ENCODE results near the gene CASZ1.

Gene CASZ1

DNA sequence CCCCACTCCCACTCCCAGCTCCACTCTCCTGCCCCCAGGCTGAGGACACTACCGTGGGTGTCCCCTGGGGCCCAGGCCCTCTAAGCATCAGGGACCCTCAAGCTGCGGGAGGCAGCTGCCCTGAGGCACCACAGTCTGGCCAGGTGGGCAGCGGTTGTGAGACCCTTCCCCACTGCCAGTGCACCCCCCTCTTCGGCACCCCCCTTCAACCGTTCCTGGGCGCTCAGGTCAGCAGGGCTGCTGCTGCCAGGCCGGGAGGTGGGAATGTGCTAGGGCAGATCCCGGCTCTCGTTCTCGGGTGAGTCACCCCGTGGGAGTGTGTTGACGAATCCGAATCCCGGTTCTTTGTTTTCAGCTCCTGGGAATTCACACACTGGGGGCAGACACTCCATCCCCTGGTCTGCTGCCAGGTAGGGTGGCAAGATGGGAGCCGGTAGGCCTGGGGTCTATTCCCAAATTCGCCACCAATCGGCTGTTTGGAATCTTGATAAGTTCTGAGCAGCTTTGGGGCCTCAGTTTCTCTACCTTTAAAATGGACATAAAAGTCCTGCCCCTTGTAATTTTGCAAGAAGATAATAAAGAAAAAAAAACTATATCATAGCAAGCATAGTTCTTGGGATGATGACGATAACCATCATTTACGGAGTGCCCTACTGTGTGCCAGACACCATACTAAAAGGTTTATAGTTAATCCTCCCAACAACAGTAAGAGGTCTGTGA lies 28.5 kb upstream of the CASZ1 start:
- H3K4me3 ChIP-seq (ENCODE audit: low read depth, low read length): no peak overlapping the region
- DNase-seq (ENCODE audit: low read depth): peak; percentile 6
- in situ Hi-C loops (cut with HindIII; ENCODE audit: low sequenced_read_pairs): loop anchor here (25.0 kb wide), 1 partner anchor 288 kb away; no protein-coding TSS in a partner anchor
- TF ChIP-seq, protein P1, sequence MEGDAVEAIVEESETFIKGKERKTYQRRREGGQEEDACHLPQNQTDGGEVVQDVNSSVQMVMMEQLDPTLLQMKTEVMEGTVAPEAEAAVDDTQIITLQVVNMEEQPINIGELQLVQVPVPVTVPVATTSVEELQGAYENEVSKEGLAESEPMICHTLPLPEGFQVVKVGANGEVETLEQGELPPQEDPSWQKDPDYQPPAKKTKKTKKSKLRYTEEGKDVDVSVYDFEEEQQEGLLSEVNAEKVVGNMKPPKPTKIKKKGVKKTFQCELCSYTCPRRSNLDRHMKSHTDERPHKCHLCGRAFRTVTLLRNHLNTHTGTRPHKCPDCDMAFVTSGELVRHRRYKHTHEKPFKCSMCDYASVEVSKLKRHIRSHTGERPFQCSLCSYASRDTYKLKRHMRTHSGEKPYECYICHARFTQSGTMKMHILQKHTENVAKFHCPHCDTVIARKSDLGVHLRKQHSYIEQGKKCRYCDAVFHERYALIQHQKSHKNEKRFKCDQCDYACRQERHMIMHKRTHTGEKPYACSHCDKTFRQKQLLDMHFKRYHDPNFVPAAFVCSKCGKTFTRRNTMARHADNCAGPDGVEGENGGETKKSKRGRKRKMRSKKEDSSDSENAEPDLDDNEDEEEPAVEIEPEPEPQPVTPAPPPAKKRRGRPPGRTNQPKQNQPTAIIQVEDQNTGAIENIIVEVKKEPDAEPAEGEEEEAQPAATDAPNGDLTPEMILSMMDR (IDR thresholded peaks at IDR 0.05; ENCODE audit: low read depth, low read length, missing control alignments): no peak

DNA sequence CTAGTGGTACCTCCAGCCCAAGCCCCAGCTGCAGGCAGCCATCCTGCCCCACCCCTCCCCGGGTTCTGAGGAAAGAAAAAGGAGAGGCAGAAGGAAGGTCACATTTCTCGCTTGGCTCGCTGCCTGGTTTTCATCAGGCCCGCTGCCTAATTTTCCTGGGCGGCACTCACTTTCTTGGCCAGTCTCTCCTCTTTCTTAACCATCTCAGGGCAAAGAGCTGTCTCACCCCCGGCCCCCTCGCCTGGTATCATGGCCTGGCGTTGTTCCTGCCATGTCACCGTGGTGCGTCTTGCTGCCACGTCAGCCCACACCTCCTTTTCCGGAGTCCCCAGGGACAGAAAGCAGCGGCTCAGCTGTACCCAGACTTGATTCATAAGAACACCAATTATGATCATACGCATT lies 26.6 kb upstream of the CASZ1 start:
- in situ Hi-C loops (cut with HindIII; ENCODE audit: low sequenced_read_pairs): no loop called here
- DNase-seq (ENCODE audit: low read depth): no peak
- TF ChIP-seq, protein P1 (IDR thresholded peaks at IDR 0.05; ENCODE audit: low read depth, low read length, missing control alignments): no peak
- H3K4me3 ChIP-seq (ENCODE audit: low read depth, low read length): no peak overlapping the region

DNA sequence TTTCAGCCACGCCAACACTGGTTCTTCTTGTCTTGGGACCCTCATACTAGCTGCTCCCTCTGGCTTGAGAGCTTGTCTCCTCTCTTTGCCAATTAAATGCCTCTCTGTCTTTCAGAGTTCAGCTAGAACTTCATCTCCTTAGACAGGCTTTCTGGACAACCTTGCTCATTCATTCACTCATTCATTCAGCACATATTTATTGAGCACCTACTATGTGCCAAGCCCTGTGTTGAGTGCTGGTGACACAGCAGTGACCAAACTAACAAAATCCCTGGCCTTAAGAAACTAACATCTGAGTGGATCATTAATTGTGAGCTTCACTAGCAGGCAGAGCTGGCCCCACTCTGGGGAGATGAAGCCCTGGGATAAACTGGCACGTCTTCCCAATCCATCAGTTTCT lies 24.9 kb upstream of the CASZ1 start:
- TF ChIP-seq, protein P1 (IDR thresholded peaks at IDR 0.05; ENCODE audit: low read depth, low read length, missing control alignments): no peak
- no peak overlapping the region for H3K4me3 ChIP-seq (ENCODE audit: low read depth, low read length)
- DNase-seq (ENCODE audit: low read depth): no peak
- in situ Hi-C loops (cut with HindIII; ENCODE audit: low sequenced_read_pairs): no loop called here

DNA sequence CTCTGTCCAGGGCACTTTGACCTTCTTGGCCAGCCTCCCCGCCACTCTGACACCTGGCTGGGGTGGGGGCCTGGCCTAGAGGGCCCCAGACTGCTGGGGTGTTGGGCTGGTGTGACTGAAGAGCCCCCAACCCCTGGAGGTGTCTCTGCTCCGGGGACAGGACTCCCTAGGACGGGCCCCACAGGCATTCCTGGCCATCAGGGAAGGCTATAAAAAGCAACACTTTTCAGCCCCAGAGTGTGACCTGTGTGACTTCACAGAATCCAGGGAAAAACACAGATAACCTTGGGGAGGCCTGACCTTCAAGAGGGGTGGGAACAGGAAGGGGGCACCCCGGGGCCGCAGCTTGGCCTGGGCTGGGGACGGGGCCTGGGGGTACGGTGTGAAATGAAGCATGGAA lies 24.0 kb upstream of the CASZ1 start:
- TF ChIP-seq, protein P1 (IDR thresholded peaks at IDR 0.05; ENCODE audit: low read depth, low read length, missing control alignments): no peak
- in situ Hi-C loops (cut with HindIII; ENCODE audit: low sequenced_read_pairs): no loop called here
- H3K4me3 ChIP-seq (ENCODE audit: low read depth, low read length): no peak overlapping the region
- DNase-seq (ENCODE audit: low read depth): no peak

DNA sequence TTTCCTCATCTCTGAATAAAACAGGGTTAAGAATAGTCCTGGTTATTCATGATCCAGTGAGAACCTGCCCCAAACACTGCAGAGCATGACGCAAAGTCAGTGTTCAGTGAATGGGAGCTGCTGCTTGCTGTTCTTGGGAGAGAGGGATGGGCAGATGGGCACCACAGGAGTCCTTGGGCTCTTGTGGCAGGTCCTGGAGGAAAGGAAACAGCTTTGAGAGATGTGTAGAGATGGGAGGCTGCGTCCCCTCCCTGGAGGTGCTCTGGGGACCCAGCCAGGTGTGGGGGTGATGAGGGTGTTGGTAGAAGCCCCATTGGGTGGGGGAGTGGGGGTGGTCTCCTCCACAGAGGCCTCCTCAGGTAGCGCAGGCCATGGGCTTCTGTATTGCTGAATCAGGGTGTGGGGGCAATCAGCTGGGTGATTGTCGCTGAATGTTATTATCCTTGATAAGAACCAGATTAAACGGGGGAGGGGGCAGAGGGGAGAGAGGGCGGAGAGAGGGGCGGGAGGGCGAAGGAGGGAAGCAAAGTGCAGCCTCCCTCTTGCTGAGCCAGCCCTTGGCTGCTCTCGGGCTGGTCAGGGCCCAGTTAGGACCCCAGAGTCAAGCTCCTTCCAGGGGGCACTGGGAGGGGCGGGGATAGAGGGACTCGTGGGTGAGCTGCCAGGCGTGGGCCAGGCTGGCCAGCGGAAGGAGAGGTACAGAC lies 22.9 kb upstream of the CASZ1 start:
- TF ChIP-seq, protein P1 (IDR thresholded peaks at IDR 0.05; ENCODE audit: low read depth, low read length, missing control alignments): no peak
- in situ Hi-C loops (cut with HindIII; ENCODE audit: low sequenced_read_pairs): no loop called here
- no peak for DNase-seq (ENCODE audit: low read depth)
- no peak overlapping the region for H3K4me3 ChIP-seq (ENCODE audit: low read depth, low read length)

DNA sequence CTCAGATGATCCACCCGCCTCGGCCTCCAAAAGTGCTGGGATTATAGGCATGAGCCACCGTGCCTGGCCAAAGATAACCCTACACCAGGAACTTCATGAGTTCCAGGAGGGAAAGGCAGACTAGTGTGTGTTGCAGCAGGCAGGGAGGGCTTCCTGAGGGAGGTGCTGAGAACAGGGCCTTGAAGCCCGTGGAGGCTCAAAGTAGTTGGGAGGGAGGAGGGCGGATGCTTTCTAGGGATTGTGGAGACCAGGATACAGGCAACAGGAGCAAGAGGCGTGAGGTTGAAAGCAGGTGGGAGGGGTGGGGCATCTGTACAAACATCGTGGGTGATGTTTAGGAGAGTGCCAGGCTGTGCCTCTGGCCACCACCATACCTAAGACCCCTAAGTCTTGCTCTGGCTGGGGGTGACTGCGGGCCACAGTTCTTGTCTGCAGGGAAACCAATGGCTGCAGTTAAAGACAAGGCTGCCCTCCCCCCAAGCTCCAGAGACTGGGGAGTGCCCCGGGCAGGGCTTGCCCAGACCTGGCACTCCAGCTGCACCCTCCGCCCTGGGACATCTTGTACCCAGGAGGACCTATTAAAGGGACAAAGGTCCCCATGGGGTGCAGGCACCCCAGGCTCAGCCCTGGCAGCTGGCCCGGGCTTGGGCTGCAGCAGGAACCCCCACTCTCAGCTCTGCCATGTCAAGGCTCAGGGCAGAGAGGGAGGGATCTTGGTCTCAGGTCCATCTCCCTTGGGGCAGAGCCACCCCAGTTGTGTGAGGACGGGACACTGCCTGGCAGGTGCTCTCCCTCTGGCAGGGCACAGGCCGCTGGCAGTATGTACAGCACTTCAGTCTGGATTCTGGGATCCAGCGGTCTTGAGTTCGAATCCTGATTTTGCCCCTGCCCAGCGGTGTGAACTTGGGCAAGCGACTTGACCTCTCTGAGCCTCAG lies 22.1 kb upstream of the CASZ1 start:
- in situ Hi-C loops (cut with HindIII; ENCODE audit: low sequenced_read_pairs): no loop called here
- TF ChIP-seq, protein P1 (IDR thresholded peaks at IDR 0.05; ENCODE audit: low read depth, low read length, missing control alignments): no peak
- no peak overlapping the region for H3K4me3 ChIP-seq (ENCODE audit: low read depth, low read length)
- no peak for DNase-seq (ENCODE audit: low read depth)

Measured in astrocyte of the cerebellum (primary cell).